ENCODE results near the gene CCDC68.
A peak's percentile ranks its signal among the peaks of the same experiment; 100 is the strongest.

CCDC68 gene

DNA sequence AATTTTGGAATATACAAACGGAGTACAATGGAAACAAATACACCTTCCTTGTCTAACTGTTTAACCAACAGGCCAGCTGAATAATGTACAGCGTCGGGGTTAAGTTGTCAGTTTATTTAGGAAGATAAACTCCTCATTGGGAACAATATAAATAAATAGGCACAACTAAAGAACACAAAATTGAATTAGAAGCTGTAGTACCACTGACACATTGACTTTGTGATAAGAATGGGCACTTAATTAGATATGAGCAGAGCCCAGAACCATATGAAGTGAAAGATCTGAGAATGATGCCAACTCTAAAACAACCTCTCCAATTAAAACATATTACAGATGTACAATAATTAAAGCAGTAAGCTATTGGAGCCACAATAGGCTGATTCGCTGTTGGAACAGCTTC is 44.4 kb downstream of the CCDC68 start:
- no peak for DNase-seq

DNA sequence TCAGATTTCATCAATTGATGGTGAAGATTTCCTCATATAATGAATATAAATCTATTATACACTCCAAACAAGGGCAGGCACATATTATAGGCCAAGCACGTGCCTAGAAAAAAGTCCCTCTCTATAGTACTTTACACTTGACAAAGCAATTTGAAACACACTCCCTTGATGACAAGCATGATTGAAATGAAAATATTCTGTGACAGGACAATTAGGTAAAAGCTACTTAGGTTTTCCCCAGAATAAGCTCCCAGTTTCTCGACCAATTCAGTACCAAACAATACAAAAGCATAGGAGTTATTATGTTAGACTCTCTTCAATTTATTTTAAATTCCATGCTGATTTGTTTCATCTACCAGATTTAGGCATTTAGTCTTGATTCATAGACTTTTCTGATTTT is 47.7 kb downstream of the CCDC68 start:
- DNase-seq, result no peak

DNA sequence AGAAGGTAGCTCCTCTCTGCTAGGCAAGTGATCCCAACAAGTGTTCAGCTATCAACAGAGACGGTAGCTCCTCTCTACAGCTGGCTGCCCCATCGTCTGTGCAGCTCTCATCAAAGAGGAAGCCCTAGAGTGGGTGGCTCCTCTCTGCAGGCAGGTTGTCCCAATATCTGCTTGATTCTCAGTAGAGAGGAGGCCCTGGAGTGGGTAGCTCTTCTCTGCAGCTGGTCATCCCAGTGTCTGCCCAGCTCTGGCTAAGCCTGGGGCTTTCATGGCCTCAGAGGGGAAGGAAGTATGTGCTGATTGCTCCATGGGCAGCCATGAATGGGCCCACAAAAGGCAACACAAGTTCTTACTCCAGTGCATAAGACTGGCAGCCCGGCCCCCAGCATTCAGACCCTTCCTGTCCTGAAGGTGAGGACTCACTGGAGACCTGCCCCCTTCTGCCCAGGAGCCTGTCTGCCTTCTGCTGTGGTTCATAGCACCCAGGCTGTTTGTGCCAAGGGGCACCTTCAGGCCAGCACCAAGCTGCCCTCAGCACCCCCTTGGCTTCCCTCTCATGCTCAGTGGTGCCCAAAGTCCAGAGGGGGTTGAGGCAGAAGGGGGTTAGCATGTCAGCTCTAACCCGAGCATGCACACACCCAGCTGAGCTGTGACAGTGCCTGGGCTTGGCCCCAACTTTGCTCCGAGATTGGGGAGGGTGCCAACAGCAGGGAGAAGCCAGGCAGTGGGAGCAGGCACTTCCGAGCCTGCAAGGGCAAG is 48.9 kb downstream of the CCDC68 start:
- DNase-seq, result no peak

DNA sequence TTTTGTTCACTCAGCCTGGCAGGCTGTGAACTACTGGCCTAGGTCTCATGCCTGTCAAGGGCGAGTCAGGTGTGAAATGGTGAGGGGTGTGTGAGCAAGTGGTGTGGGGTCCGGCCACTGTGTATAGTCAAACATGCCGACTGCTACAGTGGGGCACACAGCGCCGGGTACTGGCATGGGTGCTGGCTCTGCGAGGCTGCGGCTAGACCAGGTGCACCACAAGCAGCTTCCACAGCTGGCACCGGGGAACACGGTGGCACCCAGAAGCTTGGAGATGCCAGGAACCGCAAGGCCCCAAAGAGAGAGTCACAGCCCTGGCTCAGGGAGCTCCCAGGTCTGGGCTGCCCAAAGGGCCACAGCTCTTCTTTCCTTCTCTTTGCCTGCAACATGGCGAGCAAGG is 49.7 kb downstream of the CCDC68 start:
- no peak for DNase-seq

DNA sequence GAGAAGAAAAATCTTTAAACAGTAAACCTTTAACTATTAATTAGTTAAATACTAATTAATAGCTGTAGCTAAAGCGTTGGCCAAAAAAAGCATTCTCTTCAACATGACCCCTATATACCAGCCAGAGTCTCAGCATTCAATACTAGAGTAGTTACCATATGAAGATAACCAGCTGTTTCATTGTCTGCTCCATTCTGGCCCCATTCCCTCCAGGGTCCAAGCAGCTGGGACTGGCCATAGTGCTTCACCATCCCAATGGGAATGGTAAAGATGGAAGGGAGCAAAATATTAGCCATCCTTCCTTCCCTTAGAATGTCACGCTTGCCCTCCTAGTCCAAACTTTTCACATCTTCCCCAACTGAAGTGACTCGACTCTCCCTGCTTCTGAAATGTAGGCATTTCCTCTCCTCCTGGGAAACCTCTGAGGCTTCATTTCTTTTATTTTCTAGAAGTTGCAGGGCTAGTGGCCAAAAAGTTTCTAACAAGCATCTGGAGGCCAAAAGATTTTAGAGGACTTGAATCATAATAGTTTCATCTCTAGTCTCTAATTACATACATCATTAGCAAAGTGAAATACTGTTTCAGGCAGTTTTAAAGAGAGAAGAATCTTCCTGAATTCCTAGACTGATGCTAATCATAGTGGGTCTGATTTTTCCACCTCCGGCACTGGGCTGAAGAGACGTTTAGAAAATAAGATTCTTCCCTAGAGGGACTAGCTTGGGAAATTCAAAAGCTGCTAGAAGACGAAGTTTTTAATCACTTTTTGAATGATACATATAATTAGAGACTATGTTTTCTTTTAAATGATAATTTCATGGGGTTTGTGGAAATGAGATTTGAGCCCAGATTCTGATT is 52.7 kb downstream of the CCDC68 start:
- DNase-seq, result no peak

DNA sequence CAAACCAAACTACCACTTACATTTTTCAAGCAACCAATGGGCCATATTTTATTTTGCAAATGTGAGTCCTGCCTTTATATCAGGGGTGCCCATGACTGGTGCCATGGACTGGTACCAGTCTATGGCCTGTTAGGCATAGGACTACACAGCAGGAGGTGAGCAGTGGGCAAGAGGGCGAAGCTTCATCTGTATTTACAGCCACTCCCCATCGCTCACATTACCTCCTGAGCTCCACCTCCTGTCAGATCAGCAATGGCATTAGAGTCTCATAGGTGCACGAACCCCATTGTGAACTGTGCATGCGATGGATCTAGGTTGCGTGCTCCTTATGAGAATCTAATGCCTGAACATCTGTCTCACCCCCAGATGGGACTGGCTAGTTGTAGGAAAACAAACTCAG is 53.6 kb downstream of the CCDC68 start:
- no peak for DNase-seq

DNA sequence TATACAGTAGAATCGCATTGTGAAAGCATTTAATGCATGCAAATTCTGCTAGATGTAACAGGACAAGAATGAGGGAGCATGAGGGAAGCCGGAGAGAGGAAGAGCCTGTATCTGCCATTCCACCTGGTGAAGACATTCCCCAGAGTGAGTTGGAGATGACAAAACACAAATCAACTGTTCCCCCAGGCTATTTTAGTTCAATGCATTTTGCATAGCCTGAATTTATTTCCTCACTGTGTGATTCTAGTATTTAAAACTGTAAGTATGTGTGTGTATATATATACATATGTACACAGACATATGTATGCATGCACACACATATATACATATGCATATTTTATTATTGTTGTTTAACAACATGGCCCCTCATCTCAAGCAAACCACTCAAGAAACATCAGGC is 54.7 kb downstream of the CCDC68 start:
- DNase-seq, result peak; percentile 5

DNA sequence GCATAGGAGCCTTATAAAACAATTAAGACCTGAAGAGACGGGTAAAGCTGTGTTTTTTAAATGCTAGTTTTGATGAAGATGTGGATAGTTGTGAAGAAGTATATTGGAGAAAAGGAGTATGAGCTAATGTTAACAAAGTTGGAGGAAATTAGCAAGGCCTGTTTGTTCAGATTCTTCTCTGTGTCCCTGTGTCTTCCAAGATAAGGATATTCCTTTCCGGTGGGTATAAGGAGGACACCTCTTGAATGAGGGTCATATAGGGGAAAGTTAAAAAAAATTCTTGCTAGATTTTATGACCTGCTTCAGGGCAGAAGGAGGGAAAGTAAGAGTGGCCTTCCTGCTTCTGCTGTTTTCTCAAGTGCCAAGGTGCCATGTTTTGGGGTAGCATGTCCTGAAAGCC is 59.0 kb downstream of the CCDC68 start:
- DNase-seq, result no peak

DNA sequence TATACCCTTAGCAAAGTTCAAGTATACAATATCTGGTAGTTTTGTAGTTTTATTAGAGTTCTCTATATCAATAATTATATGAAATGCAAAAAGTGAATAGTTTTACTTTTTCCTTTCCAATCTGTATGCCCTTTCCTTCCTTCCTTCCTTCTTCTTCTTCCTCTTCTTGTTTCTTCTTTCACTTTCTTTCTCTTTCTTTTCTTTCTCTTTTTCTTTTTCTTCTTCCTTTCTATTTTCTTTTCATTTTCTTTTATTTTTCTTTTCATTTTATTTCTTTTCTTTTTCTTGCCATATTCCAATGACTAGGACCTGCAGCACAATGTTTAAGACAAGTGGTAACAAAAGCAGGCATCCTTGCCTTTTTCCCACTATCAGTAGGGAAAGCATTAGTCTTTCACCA is 59.8 kb downstream of the CCDC68 start:
- DNase-seq, result no peak

DNA sequence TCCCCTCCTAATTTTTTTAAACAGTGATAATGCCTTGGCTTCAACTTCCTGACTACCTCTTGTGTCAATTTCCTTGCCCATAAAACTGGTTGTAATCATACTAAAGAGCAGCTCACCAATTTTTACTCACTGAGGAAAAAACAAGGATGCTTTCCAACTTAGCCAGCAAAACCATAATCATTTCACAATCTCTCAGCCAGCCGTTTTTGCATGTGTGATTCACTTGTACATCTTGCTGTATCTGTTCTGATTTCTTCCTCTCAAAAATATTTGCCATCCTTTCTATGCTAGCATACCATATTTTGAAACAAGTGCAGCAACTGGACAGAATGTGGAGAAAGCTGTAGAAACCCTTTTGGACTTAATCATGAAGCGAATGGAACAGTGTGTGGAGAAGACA is 70.3 kb downstream of the CCDC68 start:
- no peak for DNase-seq

DNA sequence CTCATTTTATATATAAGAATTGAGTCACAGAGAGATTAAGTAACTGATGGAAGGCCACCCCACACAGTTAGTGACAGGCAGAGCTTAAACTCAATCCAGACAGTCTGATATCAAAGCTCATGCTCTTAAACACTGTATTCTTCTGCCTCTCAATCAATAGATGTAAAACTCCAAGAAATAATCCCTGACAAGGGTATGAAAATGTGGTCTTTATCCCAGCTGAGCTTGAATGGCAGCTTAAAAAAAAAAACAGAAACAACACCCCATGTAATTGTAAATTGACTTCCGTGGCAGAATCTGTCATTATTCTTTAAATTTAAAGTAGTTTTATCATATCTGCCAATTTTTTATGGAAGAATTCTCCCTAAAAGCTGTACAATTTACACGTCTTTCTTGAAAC is 70.9 kb downstream of the CCDC68 start:
- no peak for DNase-seq

DNA sequence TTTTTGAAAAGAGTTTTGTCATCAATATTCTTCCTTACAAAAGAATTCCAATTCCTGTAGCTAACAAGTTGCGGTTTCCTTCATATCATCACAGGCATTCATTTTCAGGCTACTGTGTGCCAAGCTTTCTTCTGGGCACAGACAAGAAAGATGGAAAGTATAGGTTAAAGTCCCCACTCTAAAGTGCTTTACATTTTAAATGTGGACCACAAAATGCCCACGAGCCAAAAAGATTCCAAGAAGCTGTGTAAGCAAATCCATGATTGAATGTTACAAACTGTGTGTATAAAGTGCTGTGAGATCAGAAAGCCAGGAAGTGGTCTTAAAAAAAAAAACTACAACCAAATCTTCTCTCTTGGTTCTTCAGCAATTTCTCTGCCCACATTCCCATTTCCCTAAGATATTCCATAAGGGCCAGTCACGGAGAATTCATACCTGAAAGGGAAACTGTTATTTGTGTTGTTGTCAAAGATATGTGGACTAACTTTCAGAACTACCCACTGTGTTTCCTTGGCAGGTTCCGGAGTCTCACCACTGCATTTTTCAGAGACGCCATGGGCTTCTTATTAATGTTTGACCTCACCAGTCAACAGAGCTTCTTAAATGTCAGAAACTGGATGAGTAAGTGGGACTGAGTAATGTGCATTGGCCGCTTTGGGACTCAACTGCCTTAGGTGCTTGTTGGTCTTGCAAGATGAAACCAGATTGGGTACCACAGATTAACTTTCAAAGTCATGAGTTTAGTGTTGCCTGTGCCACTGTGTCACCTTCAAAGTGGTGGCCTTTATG is 75.3 kb downstream of the CCDC68 start:
- DNase-seq, result no peak

DNA sequence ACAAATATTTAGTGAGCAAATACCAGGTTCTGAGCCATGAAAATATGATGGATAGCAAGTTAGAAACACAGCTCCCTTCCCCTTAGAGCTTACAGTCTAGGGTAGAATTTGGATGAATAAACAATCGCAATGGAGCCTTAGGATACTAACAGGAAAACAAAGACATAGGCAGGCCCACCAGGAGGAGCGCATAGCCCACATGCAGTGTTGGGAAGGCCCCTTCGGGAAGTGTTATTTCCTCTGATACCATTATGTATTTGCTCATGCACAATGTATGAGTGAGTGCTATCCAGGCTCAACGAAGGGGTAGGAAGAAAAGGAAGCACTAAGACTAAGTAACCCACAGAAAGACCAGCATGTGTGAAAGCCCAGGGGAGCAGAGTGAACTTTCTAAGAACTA is 76.9 kb downstream of the CCDC68 start:
- DNase-seq, result no peak

DNA sequence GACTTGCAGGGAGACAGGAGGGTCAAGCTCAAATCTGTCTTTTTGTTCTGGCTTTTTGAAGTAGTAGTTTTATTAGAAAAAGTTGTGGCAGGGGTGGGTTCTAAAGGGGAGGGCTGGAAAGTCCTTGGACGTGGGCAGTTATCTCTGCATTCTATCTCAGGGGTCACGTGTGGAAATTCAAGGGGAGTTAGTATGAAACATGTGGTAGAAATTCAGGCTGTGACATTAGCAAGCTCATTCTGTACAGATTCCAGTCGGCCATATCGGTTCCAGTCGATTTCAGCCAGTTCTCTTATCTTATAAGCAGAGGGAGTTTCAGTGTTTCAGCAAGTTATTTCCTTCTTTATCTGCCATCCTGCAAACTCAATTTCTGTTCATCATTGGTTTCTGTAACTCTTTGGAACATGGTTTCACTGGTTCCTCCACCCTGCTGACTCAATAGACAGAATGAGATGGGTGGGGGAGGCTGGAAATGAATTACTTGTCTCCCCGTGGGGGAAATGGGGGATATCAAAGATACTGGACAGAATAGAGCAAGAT is 78.0 kb downstream of the CCDC68 start:
- no peak for DNase-seq

DNA sequence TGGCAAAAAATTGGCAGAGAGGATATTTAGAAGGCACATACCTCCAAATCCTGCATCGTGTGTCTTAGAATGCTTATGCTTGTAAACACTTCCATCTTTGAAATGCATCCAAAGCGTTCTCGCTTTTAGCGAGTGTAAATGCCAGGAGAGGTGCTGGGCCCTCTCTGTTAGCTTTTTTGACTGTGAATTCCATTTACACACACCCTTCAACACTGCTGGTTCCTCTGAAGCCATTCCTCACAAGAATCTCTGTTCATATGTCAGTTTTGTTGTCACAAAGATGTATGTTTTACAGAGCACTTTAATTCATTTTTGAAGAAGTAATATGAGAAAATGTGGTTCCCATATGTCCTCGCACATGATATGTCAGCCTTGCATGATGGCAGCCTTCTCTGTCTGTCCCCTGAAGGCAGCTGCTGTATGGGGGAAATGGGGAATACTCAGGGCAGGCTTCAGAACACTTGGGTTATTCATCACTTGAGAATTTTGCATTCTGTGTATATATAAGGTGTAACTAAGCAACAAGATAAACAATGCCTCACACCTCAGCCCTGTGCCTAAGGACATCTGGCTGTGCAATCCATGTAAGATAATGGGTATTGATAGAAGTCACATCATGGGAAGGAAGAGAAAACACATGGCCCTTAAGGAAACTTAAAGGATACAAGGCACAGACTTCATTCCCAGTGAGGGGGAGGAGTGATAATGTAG is 78.7 kb downstream of the CCDC68 start:
- DNase-seq, result peak; percentile 1

DNA sequence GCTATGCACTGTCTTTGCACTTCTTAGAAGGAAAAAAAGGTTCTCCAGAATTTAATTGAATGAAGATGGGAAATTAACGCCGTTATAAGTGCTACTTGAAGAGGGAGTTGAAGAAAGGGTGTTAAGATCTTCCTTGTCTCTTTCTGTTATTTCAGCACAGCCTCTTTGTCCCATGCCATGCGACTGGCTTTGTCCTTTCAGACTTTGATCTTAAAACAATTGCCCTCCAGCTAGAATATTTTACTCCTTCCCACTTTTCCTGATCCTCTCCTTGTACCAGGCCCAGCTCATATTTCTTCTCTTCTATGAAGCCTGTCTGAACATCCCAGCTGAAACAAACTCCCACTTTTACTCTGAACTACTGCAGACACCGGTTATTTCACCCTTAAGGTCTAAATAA is 79.6 kb downstream of the CCDC68 start:
- no peak for DNase-seq

DNA sequence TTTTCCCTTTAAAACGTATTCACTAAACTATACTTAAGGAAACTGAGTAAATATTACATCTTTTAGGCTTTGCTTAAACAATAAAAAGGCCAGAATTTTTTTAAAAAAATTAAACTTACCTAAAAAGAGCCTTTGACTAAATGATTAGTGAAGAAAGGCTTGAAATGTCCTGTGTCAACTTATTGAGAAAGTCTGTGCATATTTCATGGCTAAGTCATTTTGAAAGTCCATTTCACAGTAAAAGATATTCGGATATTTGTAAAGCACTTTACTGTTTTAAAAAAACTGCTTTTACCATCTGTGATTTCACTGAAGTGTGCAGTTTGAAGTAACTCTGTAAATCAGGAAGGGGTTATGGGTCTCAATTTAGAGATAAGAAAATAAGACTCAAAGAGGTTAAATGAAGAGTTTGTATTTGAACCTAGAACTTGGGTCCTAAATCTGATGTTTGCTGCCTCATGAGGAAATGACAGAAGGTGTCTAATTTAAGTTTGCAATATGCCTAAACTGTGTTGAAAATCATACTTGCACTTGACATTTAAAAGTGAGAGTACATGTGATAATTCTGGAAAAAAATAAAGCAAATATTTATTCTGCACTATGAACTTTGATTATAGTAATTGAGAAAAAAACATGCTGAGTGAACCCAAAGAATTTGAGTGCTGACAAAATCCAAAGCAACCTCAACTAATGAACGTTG is 80.5 kb downstream of the CCDC68 start:
- DNase-seq, result no peak

DNA sequence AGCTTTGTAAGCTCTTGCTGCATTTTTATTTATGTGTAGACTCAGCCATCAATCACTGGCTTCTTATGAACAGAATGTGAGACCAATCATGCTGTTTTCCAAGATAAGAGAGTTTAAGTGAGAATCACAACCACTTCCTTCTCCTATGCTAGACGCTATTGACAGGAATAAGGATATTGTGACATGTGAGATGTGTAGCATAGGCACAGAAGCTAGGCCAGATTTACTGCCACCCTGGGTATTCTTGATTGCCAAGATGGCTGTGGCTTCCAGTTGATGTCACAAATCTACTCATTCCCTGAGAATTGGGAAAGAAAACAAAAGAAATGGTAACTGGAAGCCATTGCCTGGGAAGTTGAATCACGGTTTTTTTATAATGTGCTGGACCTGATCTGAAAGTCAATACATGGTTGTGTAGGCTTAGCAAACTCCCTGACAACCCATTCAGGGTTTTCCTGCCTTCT is 81.1 kb downstream of the CCDC68 start:
- no peak for DNase-seq

DNA sequence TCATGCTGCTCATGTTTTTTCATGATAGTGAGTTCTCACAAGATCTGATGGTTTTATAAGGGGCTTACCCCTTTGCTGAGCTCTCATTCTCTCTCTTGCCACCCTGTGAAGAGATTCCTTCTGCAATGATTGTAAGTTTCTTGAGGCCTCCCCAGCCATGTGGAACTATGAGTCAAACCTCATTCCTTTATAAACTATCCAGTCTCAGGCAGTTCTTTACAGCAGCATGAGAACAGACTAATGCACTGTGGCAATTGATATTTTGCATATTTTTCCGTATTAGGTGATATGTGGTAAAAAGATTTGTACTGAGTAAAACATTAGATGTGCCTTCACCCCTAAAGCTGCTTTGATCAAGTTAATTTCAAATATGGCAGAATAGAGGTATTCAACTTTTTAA is 82.2 kb downstream of the CCDC68 start:
- no peak for DNase-seq

DNA sequence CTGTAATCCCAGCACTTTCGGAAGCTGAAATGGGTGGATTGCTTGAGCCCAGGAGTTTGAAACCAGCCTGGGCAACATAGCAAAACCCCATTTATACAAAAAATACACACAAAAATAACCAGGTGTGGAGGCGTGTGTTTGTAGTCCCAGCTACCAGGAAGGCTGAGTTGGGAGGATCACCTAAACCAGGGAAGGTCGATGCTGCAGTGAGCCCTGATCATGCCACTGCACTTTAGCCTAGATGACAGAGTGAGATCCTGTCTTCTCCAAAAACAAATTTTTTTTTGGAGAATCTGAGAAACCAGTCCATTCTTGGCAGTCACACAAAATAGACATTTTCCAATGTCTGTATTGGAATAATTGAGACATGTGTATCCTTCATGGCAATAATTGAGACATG is 84.2 kb downstream of the CCDC68 start:
- DNase-seq, result no peak

DNA sequence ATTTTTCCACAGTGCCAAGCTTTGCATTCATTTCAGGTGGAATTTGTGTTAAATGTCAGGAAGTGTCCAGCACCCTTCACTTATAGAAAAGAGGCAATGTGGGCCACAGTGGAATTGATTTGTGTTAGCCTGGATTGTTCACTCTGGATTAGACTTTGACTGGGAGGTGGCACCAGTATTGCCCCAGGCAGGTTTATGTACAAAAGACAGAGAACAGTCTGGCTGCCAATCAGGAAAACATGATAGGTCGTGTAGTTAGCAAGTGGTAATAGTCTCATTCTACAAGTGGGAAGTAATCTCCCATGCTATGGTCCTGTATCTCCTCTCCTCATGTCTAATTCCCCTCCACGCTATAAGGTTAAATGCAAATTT is 85.4 kb downstream of the CCDC68 start:
- no peak for DNase-seq

DNA sequence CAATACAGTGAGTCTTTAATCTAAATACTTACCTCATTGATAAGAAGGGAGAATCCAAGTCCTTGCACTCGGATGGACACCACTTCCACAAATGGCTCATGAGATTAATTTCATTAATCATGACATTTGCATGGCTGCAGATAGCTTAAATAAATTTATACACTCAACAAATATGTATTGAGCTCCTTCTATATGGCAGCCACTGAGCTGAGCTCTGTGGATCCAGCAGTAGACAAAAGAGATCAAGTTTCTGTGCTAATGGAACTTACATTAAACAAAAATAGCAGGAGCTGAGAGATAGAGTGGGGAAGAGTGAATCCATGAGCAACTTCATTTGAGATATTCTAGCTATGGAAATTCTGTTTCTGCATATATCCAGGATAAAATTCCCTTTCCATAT is 86.6 kb downstream of the CCDC68 start:
- no peak for DNase-seq
